GM12892 (cell line): ENCODE measurements around the gene INSYN2B.

Experiments
- POLR2A ChIP-seq: IDR thresholded peaks from 2 replicates; pipeline ENCODE4 v1.6.1; 2011; ENCODE audit warnings: low read depth, low read length, control low read depth
- POLR2AphosphoS5 ChIP-seq: IDR thresholded peaks from 2 replicates; pipeline ENCODE4 v1.6.1; 2011; ENCODE audit warnings: low read depth, low read length, control low read depth

DNA sequence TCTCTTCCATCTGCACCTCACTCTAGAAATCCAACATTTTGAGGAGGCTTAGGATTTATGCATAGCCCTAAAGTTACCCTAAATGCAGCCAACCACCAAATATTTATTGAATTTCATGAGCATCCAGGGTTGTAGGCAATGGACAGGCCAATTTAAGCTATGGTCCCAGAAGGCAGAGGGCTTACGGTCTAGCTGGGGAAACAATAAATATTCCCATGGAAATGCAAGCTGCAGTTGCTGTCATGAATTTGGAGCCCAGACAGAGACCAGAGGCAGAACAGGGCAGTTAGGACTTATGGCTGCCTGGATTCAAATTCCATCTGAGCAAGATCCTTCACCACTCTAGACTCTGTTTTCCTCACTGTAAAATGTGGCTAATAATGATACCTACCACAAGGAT, 9.1 kb upstream of the INSYN2B start:
- TF ChIP-seq POLR2A = no peak
- TF ChIP-seq POLR2AphosphoS5 = no peak
